GM21447 (cell line): ENCODE measurements around the gene DNAJC10.

ENCODE experiments used
- ATAC-seq: cut with Tn5 transposase; IDR thresholded peaks from one replicate; pipeline ENCODE4 v1.9.1; 2021; ENCODE audit not compliant: unreplicated experiment

Gene DNAJC10

GRCh38 chr2:182784058-182784706, 68.1 kb downstream of the DNAJC10 start:
- ATAC-seq: no peak

GRCh38 chr2:182784777-182785176, 68.7 kb downstream of the DNAJC10 start:
- no peak for ATAC-seq

GRCh38 chr2:182792441-182792840, 76.4 kb downstream of the DNAJC10 start:
- no peak for ATAC-seq

GRCh38 chr2:182798736-182799135, 82.7 kb downstream of the DNAJC10 start:
- no peak for ATAC-seq

GRCh38 chr2:182804128-182804527, 88.1 kb downstream of the DNAJC10 start:
- ATAC-seq: no peak

- no peak for ATAC-seq
Observed at GRCh38 chr2:182807319-182807718, 91.3 kb downstream of the DNAJC10 start.

- no peak for ATAC-seq
Observed at GRCh38 chr2:182810087-182810486, 94.0 kb downstream of the DNAJC10 start.

- ATAC-seq: no peak
Observed at GRCh38 chr2:182814380-182814779, 98.3 kb downstream of the DNAJC10 start.

- no peak for ATAC-seq
Observed at GRCh38 chr2:182814804-182815203, 98.7 kb downstream of the DNAJC10 start.

- no peak for ATAC-seq
Observed at GRCh38 chr2:182816866-182817265, 100.8 kb downstream of the DNAJC10 start.

- ATAC-seq: no peak
Observed at GRCh38 chr2:182817558-182817957, 101.5 kb downstream of the DNAJC10 start.

GRCh38 chr2:182818501-182818900, 102.4 kb downstream of the DNAJC10 start:
- no peak for ATAC-seq

GRCh38 chr2:182818925-182819324, 102.9 kb downstream of the DNAJC10 start:
- no peak for ATAC-seq

GRCh38 chr2:182819412-182819811, 103.4 kb downstream of the DNAJC10 start:
- no peak for ATAC-seq

- no peak for ATAC-seq
Observed at GRCh38 chr2:182821182-182821581, 105.1 kb downstream of the DNAJC10 start.

- ATAC-seq: no peak
Observed at GRCh38 chr2:182822733-182823132, 106.7 kb downstream of the DNAJC10 start.

- ATAC-seq: no peak
Observed at GRCh38 chr2:182824056-182824766, 108.2 kb downstream of the DNAJC10 start.

- no peak for ATAC-seq
Observed at GRCh38 chr2:182824767-182825158, 108.7 kb downstream of the DNAJC10 start.

GRCh38 chr2:182826064-182826463, 110.0 kb downstream of the DNAJC10 start:
- ATAC-seq: no peak

GRCh38 chr2:182826496-182826895, 110.4 kb downstream of the DNAJC10 start:
- ATAC-seq: no peak

- no peak for ATAC-seq
Observed at GRCh38 chr2:182827182-182827879, 111.3 kb downstream of the DNAJC10 start.

- no peak for ATAC-seq
Observed at GRCh38 chr2:182831101-182831500, 115.0 kb downstream of the DNAJC10 start.
